ENCODE data around the gene ZNF598. TPM values are rescaled to one million over a fixed set of nuclear protein-coding genes. Genes with fewer than 3 reads are reported as not detected.

ZNF598 gene
- total RNA-seq, 1 experiment from 2014 or later: 70.9 TPM

DNA sequence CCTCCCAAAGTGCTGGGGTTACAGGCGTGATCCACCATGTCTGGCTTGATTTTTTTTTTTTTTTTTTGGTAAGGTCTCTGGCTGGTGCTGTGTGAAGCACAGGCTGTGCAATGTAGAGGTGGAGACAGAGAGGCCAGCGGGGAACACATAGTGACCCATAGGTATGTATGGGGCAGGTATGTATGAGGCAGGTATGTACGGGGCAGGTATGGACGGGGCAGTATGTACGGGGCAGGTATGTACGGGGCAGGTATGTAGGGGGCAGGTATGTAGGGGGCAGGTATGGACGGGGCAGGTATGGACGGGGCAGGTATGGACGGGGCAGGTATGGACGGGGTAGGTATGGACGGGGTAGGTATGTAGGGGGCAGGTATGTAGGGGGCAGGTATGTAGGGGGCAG is 60.1 kb downstream of the ZNF598 start:
- Histone ChIP-seq H2BK120ac (ENCODE audit: low read depth, low read length, poor library complexity, severe bottlenecking) (no peak overlapping the region), H4K5ac (ENCODE audit: insufficient read length, low read depth, low read length) (no peak overlapping the region), H3K18ac (ENCODE audit: insufficient read length, low read depth, low read length) (no peak overlapping the region), H3K27ac (ENCODE audit: insufficient read length, low read depth, low read length) (no peak overlapping the region), H2BK5ac (ENCODE audit: insufficient read length, low read length) (no peak overlapping the region), H2AK5ac (ENCODE audit: insufficient read length, low read length) (no peak overlapping the region), H3K23ac (ENCODE audit: insufficient read length, low read depth, low read length) (no peak overlapping the region), H3K4me2 (ENCODE audit: insufficient read depth, insufficient read length, low read length) (no peak overlapping the region), H3K79me1 (ENCODE audit: insufficient read depth, low read depth, low read length, poor library complexity, severe bottlenecking) (no peaks in the 10 kb centered on the region), H3K14ac (ENCODE audit: insufficient read depth, low read length) (no peak overlapping the region), H3K9me3 (ENCODE audit: control insufficient read depth, low read depth, low read length) (no peaks in the 10 kb centered on the region), H3K56ac (ENCODE audit: insufficient read length, low read depth, low read length) (no peak overlapping the region), H2BK20ac (ENCODE audit: low read depth, low read length, poor library complexity, severe bottlenecking) (no peak overlapping the region), H4K20me1 (ENCODE audit: control insufficient read depth, insufficient read depth, insufficient read length) (no peaks in the 10 kb centered on the region), H2BK15ac (ENCODE audit: low read depth, low read length) (no peak overlapping the region), H4K91ac (ENCODE audit: insufficient read length, low read depth, low read length) (no peak overlapping the region), H3K27me3 (ENCODE audit: insufficient read depth, low read length) (no peaks in the 10 kb centered on the region), H3K23me2 (ENCODE audit: insufficient read length, low read depth, low read length, poor library complexity, severe bottlenecking) (no peaks in the 10 kb centered on the region), H2BK12ac (ENCODE audit: insufficient read length, low read depth, low read length) (no peak overlapping the region), H3K4ac (ENCODE audit: low read depth, low read length) (no peak overlapping the region), H2AFZ (ENCODE audit: low read length) (no peak overlapping the region), H3K79me2 (ENCODE audit: insufficient read depth, low read length) (no peaks in the 10 kb centered on the region), H3T11ph (ENCODE audit: low read length) (no peak overlapping the region), H4K8ac (replicated peaks; ENCODE audit: insufficient read length, low read depth, low read length) (no peak overlapping the region), H3K9ac (ENCODE audit: extremely low read depth, insufficient read length, low read length) (no peak overlapping the region), H3K4me1 (ENCODE audit: insufficient read depth, low read length) (no peaks in the 10 kb centered on the region)
- peaks cover 1% of the 10 kb centered on the region; the same call in 1 of the 2 replicates for H3K27me3 Mint-ChIP-seq (ENCODE audit: low read depth)
- no peaks in the 10 kb centered on the region; a peak in 1 of 7 replicates for H3K36me3 Mint-ChIP-seq (ENCODE audit: insufficient read depth in 1 of 3, low read depth in 3 of 3)
- TF ChIP-seq, protein P1, sequence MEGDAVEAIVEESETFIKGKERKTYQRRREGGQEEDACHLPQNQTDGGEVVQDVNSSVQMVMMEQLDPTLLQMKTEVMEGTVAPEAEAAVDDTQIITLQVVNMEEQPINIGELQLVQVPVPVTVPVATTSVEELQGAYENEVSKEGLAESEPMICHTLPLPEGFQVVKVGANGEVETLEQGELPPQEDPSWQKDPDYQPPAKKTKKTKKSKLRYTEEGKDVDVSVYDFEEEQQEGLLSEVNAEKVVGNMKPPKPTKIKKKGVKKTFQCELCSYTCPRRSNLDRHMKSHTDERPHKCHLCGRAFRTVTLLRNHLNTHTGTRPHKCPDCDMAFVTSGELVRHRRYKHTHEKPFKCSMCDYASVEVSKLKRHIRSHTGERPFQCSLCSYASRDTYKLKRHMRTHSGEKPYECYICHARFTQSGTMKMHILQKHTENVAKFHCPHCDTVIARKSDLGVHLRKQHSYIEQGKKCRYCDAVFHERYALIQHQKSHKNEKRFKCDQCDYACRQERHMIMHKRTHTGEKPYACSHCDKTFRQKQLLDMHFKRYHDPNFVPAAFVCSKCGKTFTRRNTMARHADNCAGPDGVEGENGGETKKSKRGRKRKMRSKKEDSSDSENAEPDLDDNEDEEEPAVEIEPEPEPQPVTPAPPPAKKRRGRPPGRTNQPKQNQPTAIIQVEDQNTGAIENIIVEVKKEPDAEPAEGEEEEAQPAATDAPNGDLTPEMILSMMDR (conservative IDR thresholded peaks at IDR 0.05): no peak
- H3K9me3 Mint-ChIP-seq: peaks cover 0 to 3% of the 10 kb centered on the region in 2 experiments; a peak in 2 of 5 replicates
- no CpG with 5 or more reads among the region's 11 CpGs for WGBS (ENCODE audit: extremely low coverage, insufficient read length, low lambda C conversion rate)
- DNase-seq: no peak
- no peak overlapping the region for H3K4me3 Mint-ChIP-seq
- H3K4me1 Mint-ChIP-seq: peaks cover 6 to 10% of the 10 kb centered on the region in 2 experiments; a peak in 3 of 4 replicates
- H3K27ac Mint-ChIP-seq: no peak overlapping the region

Other genes starting within 250 kb of the ZNF598 start
- gene NME3, start 238.3 kb downstream of the ZNF598 start, total RNA-seq (2021): 76.9 and 81.9 TPM in 2 replicates
- 60.4 and 63.6 TPM in 2 replicates for gene EME2, start 237.0 kb downstream of the ZNF598 start, total RNA-seq (2021)
- gene MRPS34, start 236.7 kb downstream of the ZNF598 start, total RNA-seq (2021): 199 and 205 TPM in 2 replicates
- gene SPSB3, start 227.2 kb downstream of the ZNF598 start, total RNA-seq (2021): 19.9 and 20.0 TPM in 2 replicates
- gene NUBP2, start 226.9 kb downstream of the ZNF598 start, total RNA-seq (2021): 67.7 and 69.4 TPM in 2 replicates
- gene IGFALS, start 216.1 kb downstream of the ZNF598 start, total RNA-seq (2021): not detected in 2 replicates
- 30.0 and 31.0 TPM in 2 replicates for gene HAGH, start 183.0 kb downstream of the ZNF598 start, total RNA-seq (2021)
- gene FAHD1, start 182.6 kb downstream of the ZNF598 start, total RNA-seq (2021): 13.2 and 16.2 TPM in 2 replicates
- gene MEIOB, start 137.7 kb downstream of the ZNF598 start, total RNA-seq (2021): 1.3 and 1.6 TPM in 2 replicates
- gene HS3ST6, start 91.4 kb downstream of the ZNF598 start, total RNA-seq (2021): not detected in 2 replicates
- 24.3 and 25.7 TPM in 2 replicates for gene MSRB1, start 66.6 kb downstream of the ZNF598 start, total RNA-seq (2021)
- gene RPL3L, start 55.1 kb downstream of the ZNF598 start, total RNA-seq (2021): 0.11 and 0.31 TPM in 2 replicates
- gene NDUFB10, start 50.3 kb downstream of the ZNF598 start, total RNA-seq (2021): 191 and 192 TPM in 2 replicates
- 3,874 and 3,923 TPM in 2 replicates for gene RPS2, start 45.0 kb downstream of the ZNF598 start, total RNA-seq (2021)
- gene RNF151, start 43.0 kb downstream of the ZNF598 start, total RNA-seq (2021): 0.28 TPM in 1 of 2 replicates, not detected in the other
- gene TBL3, start 37.8 kb downstream of the ZNF598 start, total RNA-seq (2021): 53.3 and 54.0 TPM in 2 replicates
- 1.3 and 1.7 TPM in 2 replicates for gene NOXO1, start 28.4 kb downstream of the ZNF598 start, total RNA-seq (2021)
- 49.1 and 50.4 TPM in 2 replicates for gene GFER, start 25.6 kb downstream of the ZNF598 start, total RNA-seq (2021)
- 11.9 and 12.1 TPM in 2 replicates for gene SYNGR3, start 19.9 kb downstream of the ZNF598 start, total RNA-seq (2021)
- gene NPW, start 10.0 kb upstream of the ZNF598 start, total RNA-seq (2021): 7.1 and 10.2 TPM in 2 replicates
- 15.3 and 18.4 TPM in 2 replicates for gene NHERF2, start 17.1 kb upstream of the ZNF598 start, total RNA-seq (2021)
- 52.0 and 54.0 TPM in 2 replicates for gene NTHL1, start 38.0 kb upstream of the ZNF598 start, total RNA-seq (2021)
- 122 and 125 TPM in 2 replicates for gene TSC2, start 38.2 kb upstream of the ZNF598 start, total RNA-seq (2021)
- 73.5 and 88.0 TPM in 2 replicates for gene PKD1, start 126.1 kb upstream of the ZNF598 start, total RNA-seq (2021)
- gene RAB26, start 138.8 kb upstream of the ZNF598 start, total RNA-seq (2021): 2.4 and 3.0 TPM in 2 replicates
- gene TRAF7, start 146.0 kb upstream of the ZNF598 start, total RNA-seq (2021): 105 and 108 TPM in 2 replicates
- gene CASKIN1, start 186.8 kb upstream of the ZNF598 start, total RNA-seq (2021): 7.9 and 9.3 TPM in 2 replicates
- 74.5 and 75.9 TPM in 2 replicates for gene MLST8, start 195.6 kb upstream of the ZNF598 start, total RNA-seq (2021)
- gene BRICD5, start 201.0 kb upstream of the ZNF598 start, total RNA-seq (2021): 10.8 and 11.9 TPM in 2 replicates
- gene PGP, start 205.0 kb upstream of the ZNF598 start, total RNA-seq (2021): 37.4 and 38.3 TPM in 2 replicates
- 35.9 and 37.6 TPM in 2 replicates for gene E4F1, start 213.8 kb upstream of the ZNF598 start, total RNA-seq (2021)
- gene DNASE1L2, start 226.6 kb upstream of the ZNF598 start, total RNA-seq (2021): 2.5 TPM in 2 replicates
- 90.0 and 95.4 TPM in 2 replicates for gene ECI1, start 241.8 kb upstream of the ZNF598 start, total RNA-seq (2021)